T47D (cell line): ENCODE data around the gene APOBEC3B.
"Not testable (repeated sequence)": the region's sequence is repeated elsewhere in the genome, so short reads cannot be mapped to it uniquely, and the experiment has no call there.

Experiments used
- DNase-seq, 2 experiments: peaks; one replicate each; pipeline versions ENCODE4 v3.0.0 to v3.0.0-alpha.2; 2011 to 2012; ENCODE audit warnings: low read depth in 1 of 2, low spot score in 1 of 2
- JUND ChIP-seq: IDR thresholded peaks from 2 replicates; pipeline ENCODE4 v1.6.1; 2012; ENCODE audit warnings: low read depth
- in situ Hi-C: cut with HindIII; loops from 2 replicates; pipeline ENCODE4 v1.10.0; 2016; ENCODE audit warnings: low sequenced_read_pairs, low pct_unique_long_range_greater_than_20kb

The APOBEC3B gene

DNA sequence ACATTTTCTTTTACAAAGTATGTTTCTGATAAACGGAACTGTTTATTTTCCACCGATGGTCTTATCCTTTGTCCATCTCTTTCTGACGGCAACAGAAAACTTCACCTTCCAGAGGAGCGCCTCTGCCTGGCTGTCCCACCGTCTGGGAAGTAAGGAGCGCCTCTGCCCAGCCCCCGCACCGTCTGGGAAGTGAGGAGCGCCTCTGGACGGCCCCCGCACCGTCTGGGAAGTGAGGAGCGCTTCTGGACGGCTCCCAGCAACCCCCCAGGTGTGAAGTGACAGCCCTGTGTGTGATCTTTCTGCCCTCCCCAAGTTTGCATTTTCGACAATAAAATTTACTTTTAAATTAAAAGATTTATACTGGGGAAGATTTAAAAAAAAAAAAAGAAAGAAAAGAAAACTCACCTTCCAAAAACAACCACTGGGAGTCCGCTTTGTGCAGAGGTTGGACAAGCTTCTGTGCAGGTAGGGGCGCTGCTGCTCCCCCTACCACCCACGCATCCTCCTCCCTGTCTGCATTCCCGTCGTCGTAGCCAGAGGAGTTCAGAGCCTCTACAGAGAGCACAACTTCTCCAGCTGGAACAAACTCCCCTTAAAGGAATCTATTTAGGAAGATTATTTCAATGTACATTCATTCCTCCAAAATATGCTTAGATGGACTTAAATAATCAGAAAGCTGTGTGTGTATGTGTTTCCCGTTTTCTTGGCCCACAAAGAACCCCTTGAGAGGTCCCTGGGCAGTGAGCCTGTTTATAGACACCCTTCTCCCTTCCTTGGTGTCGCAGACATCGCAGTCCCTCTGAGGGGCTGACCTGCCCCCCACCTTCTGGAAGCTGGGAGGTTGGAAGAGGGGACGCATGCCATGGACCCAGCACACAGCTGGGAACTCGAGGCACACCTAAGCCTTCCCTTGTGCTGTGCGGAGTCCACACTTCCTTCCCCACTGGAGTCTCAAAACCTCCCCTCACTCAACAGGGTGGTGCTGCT lies 849 bp upstream of the APOBEC3B start:
- no peak for TF ChIP-seq JUND
- DNase-seq: peak; percentile 48 to 65
- in situ Hi-C loops: no loop called here

DNA sequence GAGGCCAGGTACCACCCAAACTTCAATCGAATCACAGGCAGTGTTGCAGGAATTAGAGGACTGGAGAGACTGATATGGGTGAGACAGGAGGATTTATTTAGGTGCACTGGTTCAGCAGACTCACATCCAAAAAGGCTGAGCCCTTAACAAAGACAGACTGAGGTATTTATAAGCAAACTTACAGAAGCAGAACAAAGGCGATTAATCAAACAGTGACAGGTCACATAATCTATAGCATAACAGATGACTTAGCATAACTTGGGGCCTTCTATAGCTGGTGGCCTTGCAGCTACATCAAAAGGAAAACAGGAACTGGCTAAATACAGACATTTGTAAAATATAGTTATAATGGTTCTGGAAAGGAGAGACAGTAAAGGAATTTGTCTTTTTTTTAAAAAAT lies 2.1 kb downstream of the APOBEC3B start:
- DNase-seq: no peak
- in situ Hi-C loops: no loop called here

DNA sequence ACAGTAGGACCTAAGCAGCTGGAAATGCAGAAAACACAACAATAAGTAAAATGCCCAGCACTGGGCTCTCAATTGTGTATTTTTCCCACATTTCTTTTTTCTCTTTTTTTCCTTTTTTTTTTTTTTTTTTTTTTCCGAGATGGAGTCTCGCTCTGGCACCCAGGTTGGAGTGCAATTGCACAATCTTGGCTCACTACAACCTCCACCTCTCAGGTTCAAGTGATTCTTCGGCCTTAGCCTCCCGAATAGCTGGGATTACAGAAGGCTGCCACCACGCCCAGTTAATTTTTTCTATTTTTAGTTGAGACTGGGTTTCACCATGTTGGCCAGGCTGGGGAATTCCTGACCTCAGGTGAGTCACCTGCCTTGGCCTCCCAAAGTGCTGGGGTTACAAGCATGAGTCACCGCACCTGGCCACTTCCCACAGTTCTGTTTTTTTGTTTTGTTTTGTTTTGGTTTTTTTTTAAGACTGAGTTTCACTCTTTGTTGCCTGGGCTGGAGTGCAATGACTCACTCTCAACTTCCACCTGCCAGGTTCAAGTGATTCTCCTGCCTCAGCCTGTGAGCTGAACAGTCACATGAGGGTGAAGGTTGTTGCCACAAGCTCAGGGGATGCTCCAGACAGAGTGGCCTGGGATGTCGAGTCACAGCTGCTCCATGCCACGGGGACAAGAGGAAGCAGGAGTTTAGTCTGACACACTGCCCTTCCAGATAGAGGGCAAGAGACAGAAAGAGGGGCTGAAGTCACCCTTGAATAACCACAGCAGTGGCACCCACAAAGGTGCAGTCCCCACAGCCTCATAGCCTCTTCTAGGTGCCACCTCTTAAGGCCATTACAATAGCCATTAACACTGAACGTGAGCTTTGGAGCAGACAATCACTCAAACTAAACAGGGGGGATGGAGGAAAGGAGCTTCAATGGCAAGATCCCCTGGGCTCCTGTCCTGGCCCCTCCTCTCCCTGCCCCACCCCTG lies 2.9 kb downstream of the APOBEC3B start:
- DNase-seq: peak in 1 of 2 experiments; percentile 40
- in situ Hi-C loops: not testable (repeated sequence)

More for the DNA sequence above, 2.1 kb downstream of the APOBEC3B start:
- TF ChIP-seq JUND: no peak

DNA sequence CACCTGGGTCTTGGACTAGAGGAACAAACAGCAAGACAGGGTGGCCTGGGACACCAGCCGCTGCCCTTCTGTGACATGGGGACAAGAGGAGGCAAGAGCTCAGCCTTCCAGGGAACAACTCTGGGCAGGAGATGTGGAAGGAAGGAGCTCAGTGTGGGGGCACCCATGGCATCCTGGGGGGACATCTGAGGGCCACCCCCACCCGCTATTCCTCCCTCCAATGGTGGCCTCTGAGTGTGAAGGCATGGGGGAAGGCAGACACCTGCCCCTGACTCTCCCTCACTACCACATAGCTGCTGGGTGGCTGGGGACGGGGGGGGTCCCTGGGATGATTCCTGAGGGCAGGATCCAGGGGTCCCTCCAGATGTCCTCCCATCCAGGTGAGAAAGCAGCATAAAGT lies 4.5 kb downstream of the APOBEC3B start:
- in situ Hi-C loops: no loop called here
- DNase-seq: no peak
- TF ChIP-seq JUND: no peak

DNA sequence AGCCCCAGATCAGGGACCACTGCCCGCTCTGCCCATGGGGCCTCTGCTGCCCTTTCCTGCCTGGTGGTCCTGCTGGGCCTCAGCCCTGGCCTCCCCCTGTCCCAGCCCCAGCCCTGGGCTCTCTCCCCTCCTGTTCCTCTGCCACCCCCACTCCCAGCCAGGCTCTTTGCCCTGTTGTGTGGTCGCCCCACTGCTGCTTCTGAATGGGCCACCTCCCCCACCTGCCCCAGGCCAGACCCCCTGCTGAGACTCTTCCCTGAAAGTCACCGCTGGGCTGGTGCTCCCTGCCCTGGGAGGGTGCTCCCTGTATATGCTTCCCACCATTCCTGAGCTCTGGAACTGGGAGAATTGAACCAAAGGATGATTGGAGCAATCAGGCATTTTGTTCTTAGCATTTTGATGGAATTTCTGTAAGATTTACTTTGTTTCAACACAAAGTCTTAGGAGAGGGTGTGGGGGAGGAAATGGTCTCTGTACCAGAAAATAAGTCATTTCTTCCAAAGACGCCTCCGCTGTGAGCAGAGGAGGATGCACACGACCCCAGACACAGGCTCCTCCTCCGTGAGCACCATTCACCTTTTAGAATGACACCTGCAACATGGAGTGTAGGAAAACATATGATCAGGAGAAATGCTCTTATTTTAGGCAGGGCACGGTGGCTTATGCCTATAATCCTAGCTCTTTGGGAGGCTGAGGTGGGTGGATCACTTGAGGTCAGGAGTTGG lies 5.2 kb downstream of the APOBEC3B start:
- no peak for DNase-seq
- in situ Hi-C loops: no loop called here
- TF ChIP-seq JUND: no peak

DNA sequence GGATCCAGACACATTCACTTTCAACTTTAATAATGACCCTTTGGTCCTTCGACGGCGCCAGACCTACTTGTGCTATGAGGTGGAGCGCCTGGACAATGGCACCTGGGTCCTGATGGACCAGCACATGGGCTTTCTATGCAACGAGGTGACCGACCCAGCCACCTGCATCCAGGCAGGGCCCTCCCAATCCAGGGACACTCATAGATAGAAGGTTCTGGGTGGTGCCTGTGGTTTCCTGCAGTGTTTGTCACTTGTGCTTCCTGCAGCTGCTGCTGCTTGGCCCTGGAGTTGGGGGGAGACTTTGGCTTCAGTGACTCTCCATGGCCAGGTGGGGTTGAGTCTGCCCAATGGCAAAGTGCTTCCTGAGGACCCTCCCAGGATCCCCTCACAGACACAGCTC lies 7.3 kb downstream of the APOBEC3B start:
- no peak for TF ChIP-seq JUND
- in situ Hi-C loops: no loop called here
- no peak for DNase-seq

DNA sequence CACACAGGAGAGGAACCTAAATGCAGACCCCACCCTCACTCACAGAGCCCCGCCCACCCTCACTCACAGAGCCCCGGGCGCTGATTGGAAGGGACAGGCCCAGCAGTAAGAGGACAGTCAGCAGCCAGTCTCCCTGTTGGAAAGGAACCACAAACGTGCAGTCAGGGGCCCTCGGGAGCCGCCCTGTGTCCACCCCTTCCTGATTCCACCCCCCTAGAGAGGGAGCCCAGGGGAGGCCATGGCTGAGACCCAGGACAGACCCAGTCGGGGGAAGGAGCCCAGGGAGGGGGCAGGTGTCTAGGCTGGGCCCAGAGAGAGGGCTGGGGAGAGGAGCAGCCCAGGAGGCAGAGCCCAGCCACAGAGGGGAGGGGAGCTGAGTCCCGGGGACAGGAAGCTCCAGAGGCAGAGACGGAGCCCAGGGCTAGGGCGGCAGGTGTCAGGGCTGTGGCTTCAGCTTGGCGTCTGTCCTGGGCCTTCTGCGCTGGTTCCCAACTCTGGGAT lies 10.8 kb downstream of the APOBEC3B start:
- DNase-seq, in situ Hi-C loops: not testable (repeated sequence)

DNA sequence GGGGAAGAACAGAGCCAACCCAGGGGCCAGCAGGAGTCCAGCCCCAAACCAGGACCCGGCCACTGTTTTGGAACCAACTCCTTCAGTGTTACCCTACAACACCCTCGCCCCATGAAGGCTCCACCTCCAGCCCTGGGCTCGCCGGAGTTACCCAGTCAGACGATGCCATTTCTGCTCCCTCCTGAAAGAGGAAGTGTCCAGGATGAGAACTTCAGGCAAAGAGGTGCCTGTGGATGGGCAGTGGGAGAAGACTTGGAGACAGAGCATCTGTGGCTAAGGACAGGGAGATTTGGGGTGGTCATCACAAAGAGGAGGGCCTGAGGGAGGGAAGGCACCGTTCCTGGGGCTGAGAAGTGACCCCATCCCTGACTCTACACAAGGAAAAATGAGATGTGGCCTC lies 14.0 kb downstream of the APOBEC3B start:
- no peak for DNase-seq
- in situ Hi-C loops: no loop called here
- no peak for TF ChIP-seq JUND

DNA sequence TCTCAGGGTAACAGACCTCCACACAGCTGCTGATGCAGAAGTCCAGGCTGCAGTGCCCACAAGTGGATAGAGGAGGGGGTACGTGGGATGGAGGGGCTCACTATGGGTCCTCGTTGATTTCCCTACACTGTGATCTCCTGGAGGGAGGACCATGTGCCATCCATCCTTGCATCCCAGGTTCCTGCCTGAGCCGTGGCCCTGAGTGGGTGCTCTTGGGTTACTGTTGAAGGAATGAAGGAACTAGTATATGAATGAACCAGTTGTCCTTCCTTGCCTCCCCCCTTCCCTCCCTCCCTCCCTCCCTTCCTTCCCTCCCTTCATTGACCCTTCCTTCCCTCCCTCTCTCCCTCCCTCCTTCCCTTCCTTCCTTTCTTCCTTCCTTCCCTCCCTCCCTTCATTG lies 15.4 kb downstream of the APOBEC3B start:
- DNase-seq: no peak
- no peak for TF ChIP-seq JUND
- in situ Hi-C loops: no loop called here

DNA sequence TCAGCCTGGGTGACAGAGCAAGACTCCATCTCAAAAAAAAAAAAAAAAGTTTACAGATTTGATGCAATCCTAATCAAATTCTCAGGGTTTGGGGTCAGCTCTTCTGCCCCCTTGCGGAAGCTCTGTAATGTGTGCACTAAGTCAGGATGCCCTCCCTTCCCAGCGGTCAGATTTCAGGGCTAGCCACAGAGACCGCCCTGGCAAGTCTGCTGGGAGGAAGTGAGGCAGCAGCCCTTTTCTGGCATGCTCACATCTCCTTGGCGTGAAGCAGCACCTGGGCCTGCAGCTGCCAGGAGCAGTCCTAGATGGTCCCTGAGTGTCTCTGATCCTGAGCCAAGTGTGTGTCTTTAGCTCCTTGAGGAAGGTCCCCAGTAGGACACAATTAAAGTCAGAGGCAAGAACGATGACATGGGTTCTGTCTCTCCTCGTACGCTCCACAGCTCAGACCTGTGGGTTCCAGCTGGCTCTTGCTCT lies 21.1 kb downstream of the APOBEC3B start:
- TF ChIP-seq JUND: no peak
- in situ Hi-C loops: no loop called here
- peak; percentile 47 to 78 for DNase-seq

DNA sequence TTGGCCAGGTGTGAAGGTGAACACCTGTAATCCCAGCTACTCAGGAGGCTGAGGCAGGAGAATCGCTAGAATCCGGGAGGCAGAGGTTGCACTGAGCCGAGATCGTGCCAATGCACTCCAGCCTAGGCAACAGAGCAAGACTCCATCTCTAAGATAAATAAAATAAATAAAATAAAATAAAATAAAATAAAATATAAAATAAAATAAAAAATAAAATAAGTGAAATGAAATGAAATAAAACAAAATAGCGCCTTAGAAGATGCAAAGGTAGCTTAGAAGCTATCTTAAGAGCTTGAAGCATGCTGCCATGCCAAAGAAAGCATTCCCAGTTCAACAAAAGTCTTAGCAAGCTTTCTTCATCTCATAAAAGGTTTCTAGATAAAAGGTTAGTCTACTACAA lies 25.0 kb downstream of the APOBEC3B start:
- TF ChIP-seq JUND: no peak
- no peak for DNase-seq
- in situ Hi-C loops: no loop called here

DNA sequence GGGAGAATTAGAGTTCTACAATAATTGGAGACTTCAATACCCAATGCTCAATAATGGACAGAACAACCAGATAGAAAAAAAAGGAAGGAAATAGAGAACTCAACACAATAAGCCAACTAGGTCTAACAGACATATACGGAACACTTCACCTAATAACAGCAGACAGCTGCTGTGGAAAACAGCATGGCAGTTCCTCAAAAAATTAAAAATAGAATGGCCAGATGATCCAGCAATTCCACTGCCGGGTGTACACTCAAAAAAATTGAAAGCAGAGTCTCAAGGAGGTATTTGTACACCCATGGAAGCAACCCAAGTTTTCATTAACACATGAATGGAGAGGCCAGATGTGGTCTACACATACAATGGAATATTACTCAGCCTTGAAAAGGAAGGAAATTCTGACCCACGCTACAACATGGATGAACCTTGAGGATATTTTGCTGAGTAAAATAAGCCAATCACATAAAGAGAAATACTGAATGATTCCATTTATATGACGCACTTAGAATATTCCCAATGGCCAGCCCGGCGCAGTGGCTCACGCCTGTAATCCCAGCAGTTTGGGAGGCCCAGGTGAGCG lies 26.2 kb downstream of the APOBEC3B start:
- DNase-seq, in situ Hi-C loops: not testable (repeated sequence)
